Stimulated activated CD4-positive, alpha-beta T cell treated with anti-CD3 and anti-CD28 coated beads, Interleukin-12 subunit alpha, Interleukin-12 subunit beta, amount 100 ng/mL, for 24 hours (primary cell): ENCODE data around the gene CHAD.
"Not testable (repeated sequence)": the region's sequence is repeated elsewhere in the genome, so short reads cannot be mapped to it uniquely, and the experiment has no call there.

Experiments used
- DNase-seq, 2 experiments: peaks; one replicate each; pipeline ENCODE4 v3.0.0-alpha.2; 2020; ENCODE audit warnings: low read depth in 2 of 2

The CHAD gene

DNA sequence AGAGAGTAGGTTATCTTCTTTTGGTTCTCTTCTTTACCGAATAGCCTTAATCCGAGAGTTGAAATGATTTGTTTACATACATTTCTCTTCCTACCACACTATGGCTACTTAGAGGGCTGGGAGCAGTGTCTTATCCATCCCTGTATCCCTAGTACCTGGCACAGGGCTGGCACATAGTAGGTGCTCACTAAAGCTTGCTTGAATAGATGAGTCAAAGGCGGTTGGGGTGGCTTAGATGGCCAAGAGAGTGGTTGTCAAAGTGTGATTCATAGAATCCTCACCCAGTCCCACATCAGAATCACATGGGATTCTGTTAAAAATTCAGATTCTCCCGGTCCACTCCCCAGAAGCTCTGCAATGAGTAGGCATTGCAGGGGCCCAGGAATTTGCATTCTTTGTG is 11.1 kb downstream of the CHAD start:
- no peak for DNase-seq

DNA sequence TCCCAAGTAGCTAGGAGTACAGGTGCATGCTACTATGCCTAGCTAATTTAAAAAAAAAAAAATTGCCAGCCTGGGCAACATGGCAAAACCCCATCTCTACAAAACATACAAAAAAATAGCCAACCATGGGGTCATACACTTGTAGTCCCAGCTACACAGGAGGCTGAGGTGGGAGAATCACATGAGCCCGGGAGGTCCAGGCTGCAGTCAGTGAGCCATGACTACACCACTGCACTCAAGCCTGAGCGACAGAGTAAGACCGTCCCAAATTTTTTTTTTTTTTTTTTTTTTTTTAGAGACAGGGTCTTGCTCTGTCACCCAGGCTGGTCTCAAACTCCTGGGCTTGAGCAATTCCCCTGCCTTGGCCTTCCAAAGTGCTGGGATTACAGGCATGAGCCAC is 14.8 kb downstream of the CHAD start:
- DNase-seq: no peak

DNA sequence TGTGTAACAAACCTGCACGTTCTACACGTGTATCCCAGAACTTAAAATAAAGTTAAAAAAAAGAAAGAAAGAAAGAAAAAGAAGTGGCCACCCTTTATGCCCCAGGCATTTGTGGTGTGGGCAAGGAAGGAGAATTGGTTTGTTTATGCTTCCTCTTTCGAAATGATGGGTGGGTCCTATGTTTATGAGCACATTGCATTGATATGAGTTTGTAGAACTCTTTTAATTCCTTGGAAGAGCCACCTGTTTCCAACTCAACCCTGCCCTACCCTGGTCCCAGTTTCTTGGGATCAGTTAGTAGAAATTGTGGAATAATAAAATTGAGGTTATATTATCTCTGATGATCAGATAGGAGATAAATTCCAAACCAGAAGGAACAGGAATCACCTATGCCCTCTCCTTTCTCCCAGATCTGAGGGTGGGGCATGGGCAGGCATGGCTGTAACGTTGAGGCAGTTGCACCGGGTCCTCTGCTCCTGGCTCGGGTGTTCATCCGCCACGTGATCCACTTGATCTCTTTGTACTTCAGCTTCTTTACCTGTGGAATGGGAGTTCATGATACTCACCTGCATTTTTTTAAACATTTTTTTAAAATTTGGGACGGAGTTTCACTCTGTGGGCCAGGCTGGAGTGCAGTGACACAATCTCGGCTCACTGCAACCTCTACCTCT is 15.9 kb downstream of the CHAD start:
- DNase-seq: no peak

- no peak for DNase-seq
These were observed 16.6 kb downstream of the CHAD start for GRCh38 chr17:50451943-50452629.

GRCh38 chr17:50448643-50449042 is 20.0 kb downstream of the CHAD start:
- no peak for DNase-seq

GRCh38 chr17:50447870-50448595 is 20.6 kb downstream of the CHAD start:
- no peak for DNase-seq

GRCh38 chr17:50445730-50446325 is 22.9 kb downstream of the CHAD start:
- DNase-seq: no peak

- no peak for DNase-seq
These were observed 23.6 kb downstream of the CHAD start for GRCh38 chr17:50444841-50445715.

- no peak for DNase-seq
These were observed 25.1 kb downstream of the CHAD start for GRCh38 chr17:50443505-50443974.

DNA sequence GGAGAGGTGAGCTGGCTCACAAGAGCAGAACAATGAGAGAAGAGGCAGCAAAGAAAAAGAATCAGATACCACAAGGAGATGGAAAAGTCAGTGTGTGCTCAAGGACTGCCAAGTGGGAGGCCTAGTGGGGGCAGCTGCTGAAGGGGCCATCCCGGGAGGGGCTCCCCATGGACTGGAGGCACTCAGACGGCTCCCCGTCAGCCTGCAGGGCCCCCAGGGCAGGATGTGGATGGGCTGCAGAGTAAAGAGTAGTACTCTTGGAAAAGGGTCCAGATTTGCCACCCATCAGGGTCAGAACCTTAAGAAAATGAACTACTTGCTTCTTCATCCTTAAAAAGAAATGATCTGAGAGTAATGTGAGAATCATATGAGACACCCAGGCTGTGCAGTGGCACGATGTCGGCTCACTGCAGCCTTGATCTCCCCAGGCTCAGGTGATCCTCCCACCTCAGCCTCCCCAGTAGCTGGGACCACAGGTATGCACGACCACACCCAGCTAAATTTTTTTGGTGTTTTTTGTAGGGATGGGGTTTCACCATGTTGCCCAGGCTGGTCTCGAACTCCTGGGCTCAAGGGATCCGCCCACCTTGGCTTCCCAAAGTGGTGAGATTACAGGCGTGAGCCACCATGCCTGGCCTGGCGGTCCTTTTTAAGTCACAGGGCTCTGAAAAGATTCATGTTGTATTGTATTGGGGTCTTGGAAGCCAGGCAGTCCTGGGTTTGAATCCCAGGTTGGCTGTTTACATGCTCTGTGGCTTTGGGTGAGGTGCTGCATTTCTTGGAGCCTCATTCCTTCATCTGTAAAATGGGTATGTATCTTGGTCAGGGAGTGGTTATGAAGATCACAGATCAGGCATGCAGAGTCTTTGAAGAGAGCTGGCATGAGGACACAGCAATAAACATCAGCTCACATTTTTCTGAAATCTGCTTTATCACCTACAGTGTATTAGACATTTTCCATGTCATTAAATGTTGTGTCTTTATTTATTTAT is 27.5 kb downstream of the CHAD start:
- no peak for DNase-seq

DNA sequence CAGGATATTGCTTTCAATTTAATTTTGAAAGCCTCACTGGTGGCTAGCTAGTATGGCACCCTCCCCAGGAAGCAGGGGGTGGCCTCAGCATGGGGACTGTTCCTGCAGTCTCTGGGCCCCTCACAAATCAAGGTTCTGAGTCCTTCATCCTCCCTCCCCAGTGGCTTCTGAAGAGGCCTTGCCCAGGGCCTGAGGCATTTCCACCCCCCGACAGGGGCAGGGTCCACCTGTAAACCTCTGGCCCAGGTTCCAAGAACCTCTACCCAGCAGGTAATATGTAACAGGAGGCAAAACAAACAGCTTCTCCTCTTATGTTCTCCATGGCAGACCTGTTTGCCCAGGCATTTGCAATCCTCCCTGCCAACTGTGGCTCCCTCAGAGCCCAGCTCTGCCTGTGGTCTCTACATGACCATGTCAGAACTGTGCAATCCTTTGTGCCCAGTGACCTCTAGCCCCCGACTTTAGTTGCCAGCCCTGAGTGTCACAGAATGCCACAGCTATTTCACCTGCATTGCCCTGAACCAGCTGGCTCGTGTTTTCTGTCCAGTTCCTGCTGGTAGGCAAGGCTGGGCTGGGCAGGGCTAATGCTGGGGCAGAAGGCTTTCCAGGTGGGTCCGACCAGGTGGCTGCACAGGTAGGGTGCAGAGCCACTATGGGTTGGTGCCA is 28.4 kb downstream of the CHAD start:
- no peak for DNase-seq

- DNase-seq: no peak
These were observed 29.7 kb downstream of the CHAD start for GRCh38 chr17:50439008-50439407.

DNA sequence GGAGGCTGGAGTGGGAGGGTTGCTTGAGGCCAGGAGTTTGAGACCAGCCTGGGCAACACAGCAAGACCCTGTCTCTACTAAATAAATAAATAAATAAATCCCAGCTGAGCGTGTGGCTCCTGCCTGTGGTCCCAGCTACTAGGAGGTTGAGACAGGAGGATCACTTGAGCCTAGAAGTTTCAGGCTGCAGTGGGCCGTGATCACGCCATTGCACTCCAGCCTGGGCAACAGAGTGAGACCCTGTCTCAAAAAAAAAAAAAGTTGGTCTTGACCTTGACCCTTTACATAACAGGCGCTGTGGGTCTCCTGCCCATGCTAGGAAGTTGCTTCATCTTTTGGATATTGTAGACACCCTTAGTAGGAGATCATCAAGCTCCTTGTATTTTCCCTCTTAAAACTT is 31.3 kb downstream of the CHAD start:
- DNase-seq: no peak

DNA sequence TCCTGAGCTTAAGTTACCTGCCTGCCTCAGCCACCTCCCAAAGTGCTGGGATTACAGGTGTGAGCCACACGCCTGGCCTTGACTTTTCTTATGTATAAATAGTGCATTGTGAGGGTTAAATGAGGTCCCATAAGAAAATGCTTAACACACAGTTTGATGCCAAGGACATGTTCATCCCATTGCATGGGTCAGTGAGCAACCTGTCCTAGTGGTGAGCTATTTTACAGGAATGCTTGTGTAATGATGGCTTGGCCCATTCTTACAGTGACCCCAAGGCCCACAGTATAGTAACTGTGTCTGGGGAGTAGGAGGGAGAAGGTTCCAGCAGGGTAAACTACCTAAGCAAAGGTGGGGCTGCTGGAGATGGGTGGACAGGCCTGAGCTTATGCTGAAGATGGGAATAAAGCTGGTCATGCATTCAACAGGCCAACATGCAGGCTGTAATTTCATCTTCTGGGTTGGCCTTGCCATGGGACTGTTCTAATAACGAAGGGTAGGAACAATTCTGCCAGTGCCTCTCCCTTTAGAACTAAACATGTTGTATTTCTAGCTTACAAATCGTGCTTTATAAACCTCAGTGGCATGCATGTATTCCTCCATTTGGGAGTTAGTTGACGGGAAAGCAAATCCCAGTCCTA is 36.4 kb downstream of the CHAD start:
- no peak for DNase-seq

- no peak for DNase-seq
These were observed 37.7 kb downstream of the CHAD start for GRCh38 chr17:50430821-50431618.

- no peak for DNase-seq
These were observed 38.9 kb downstream of the CHAD start for GRCh38 chr17:50429793-50430192.

GRCh38 chr17:50428831-50429424 is 39.8 kb downstream of the CHAD start:
- no peak for DNase-seq

- DNase-seq: not testable (repeated sequence)
These were observed 40.6 kb downstream of the CHAD start for GRCh38 chr17:50428126-50428525.
